ENCODE data around the gene SRGAP3.
A peak's percentile ranks its signal among the peaks of the same experiment; 100 is the strongest.

SRGAP3 gene

DNA sequence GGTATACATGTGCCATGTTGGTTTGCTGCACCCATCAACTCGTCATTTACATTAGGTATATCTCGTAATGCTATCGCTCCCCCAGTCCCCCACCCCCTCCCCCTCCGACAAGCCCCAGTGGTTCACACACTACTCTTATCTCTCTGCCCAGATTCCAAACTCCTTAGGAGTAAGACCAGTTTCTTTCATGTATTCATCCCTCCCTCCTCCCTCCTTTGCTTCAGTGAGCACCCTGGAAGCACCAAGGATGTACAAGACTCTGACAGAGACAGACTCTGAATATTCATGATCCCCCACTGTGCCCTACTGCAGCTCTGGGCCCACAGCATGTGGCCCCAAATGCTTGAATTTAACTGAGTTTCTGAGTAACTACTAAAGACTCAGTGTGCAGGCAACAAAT lies 172.4 kb downstream of the SRGAP3 start:
- DNase-seq, result no peak

DNA sequence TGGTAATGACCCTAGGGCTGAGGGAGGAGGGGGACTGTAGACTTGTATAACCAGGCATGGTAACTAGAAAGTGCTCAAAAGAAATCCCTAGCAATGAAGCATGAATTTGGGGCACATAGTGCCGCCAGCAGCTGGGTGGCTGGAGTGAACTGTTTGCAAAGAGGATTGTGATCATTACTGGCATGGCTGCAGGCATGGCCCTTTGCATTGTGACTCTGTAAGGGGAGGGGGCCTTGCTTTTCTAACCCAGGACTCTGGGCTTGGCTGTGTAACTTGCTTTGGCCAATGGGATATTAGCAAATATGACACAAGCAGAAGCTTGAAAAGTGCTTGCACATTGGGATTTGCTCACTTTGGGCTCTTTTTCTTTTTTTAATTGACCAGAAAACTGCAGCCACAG lies 173.7 kb downstream of the SRGAP3 start:
- DNase-seq, result no peak

DNA sequence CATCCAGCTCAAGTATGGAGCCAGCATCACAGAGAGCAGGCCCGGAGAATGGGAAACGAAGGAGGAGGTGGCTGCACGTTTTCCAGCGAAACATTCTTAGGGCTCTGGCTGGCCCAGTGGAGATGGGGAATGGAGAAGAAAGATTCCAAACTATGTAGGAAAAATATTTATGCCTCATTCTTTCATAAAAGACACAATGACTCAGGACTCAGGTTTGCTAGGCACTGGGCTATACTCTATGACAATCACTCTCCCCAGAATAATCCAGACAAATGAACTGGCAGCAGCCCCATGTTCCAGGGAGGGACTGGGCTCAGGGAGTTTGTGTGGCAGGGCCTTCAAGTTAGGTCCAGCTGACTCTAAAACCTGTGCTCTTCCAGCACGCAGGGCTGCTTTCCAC lies 175.4 kb downstream of the SRGAP3 start:
- no peak for DNase-seq

DNA sequence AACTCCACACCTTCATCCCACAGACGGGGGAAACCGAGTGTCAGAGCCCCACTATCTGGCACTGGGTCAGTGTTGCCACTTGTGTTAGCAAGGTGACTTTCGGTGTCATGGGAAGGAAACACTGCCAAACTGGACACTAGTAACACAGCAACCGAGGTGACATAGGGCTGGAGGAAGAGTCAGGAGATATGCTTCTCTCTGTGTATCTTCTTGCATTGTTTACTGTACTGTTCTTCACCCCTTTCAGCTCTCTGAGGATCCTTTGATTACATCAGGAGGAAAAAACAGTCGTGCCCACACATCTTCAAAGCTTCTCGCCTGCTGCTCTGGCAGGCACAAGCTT lies 176.8 kb downstream of the SRGAP3 start:
- no peak for DNase-seq

DNA sequence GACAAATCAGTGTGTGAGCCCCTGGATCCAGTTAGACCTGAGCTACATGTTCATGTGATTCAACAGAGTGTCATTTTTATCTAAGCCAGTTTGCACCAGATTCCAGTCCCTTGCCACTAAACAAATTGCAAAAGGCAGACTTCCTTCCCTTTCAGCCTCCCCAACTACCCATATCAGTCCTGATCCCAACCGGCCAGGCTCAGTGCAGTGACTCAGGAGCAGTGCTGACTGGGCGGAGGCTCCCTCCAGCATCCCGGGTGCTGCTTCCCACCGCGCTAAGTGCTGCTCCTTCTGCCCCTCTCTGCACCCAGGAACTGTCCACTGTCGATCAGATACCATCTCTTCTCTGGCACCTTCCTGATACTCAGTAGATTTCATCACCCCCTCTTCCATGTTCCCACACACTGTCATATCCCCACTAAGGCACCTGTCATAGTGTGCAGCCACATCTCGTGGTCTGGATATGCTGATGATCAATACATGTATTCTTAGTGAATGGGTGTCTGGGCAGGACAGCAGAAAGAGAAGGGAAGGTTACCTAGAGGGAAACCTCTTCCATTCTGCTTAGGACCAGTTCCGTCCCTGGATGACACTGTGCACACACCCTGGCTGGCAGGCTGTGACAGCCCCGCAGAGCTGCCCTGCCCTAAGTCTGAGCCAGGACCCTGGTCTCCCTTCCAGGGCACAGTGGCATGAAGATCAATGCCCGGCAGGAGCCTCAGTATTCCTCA lies 177.3 kb downstream of the SRGAP3 start:
- peak; percentile 62 for DNase-seq

DNA sequence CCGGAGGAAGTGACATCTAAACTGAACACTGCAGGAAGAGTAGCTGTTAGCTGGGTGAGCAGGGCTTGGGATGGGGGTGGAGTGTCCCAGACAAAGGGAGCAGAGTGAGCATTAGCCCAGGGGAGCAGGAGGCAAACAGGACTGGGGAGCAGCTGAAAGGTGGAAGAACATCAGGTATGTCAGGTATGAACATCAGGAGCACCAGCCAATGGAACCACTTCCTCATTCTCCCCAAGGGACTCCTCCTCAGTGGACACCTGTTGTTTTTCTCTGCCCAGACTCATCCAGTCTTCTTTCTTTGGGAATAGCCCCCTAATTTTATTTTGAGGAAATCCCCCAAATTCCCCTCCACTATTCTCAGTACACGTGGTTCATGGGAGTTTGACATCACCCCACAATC lies 178.5 kb downstream of the SRGAP3 start:
- DNase-seq, result no peak

DNA sequence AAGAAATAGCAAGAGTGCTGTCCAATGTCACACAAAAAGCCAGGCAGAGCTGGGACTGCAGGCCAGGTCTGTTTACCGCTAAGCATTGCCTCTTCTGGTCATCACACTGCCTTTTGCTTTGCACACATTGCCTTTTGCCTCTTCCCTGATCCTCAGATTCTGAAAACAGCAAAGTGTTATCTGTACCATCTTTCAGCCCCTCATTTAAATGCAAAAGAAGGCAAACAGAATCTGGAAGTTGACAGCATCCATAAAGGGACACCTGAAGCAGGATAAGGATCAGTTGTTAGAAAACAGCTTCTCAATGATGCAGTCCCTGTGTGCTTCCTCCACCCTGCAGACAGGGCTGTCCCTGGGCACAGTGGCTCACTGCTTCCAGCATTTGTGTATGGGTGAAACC lies 179.5 kb downstream of the SRGAP3 start:
- DNase-seq, result no peak

DNA sequence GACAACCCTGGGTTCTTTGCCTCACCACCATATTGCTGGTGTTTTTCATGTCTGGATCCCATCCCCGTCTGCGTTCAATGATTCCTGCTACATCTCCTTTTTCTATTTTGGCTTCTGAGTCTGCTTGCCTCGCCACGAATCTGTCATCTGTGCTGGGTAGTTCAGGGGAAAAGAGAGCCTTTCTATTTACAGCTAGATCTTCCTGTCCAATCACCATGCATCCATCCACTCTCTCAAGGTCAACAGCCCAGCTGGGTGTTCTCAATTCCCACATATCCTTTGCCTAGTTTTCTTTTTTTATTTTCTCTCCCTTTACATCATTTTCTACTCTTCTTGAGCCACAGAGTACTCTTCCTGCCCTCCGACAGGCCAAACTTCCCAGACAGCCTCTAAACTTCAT lies 181.4 kb downstream of the SRGAP3 start:
- no peak for DNase-seq

DNA sequence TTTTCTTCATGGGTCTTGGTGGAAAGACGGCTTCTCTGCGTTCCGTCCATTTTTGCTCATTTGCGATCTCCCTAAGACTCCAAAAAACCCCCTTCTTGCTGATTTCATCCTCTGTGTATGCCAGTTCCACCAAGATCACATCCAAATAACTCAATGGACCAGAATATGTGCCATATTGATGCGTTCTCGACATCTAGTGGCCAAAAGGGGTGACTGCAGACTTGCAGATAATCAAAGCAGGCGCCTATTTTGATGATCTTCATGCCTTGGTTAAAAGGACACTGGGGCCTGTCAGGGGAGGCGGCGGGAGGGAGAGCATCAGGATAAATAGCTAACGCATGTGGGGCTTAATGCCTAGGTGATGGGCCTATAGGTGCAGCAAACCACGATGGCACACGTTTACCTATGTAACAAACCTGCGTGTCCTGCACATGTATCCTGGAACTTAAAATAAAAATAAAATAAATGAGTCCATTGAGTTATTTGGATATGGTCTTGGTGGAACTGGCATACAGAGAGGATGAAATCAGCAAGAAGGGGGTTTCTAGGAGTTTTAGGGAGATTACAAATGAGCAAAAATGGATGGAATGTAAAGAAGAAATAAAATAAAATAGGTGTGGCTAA lies 182.0 kb downstream of the SRGAP3 start:
- peak; percentile 71 for DNase-seq

DNA sequence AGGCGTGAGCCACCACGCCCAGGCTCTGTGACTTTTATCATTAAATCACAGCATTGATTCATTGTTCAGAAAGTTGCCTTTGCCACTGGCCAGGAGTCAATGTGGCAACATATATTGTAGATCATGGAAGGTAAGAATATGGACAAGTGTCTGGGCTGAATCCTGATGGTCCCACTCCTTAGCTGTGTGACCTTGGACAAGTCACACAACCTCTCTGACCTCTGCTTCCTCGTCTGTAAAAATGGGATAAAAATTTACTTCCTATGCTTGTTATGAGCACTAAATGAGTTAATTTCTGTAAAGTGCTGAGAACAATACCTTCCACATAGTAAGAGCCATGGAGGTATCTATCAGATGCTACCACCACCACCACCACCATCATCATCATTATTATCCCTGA lies 182.7 kb downstream of the SRGAP3 start:
- DNase-seq, result no peak

DNA sequence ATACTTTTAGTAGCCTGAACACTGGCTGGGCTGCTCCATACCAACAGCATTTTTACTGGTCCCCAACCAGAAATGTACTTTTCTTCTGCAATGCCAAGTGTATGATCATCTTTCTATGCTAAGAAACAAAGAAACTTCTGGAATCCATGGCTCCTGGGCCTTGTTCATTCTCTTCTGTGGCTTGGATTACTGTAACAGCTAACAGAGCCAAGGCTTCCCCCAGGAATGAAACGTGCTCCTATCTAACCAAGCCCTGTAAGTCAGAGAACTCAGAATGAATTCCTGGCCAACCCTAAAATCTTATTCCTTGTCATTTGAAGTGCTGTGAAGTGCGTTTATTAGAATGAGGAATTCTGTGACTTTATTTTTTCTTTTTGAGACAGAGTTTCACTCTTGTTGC lies 183.3 kb downstream of the SRGAP3 start:
- no peak for DNase-seq

DNA sequence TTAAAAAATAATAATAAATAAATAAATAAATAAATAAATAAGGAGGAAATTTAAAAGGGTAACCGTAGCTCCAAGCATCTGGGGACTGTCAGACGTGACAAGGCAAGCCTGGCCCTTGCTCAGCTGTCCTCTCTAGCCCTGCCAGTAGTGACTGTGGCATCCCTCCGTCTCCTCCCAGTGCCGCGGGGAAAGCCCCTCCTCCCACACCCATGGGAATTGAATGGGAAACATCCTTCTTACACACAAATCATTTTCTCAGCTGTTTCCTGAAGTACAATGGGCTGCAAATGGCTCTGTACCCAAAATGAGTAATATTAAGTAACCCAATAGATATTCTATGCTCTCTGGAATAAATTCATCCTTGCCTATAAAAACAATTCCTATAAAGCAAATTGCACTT lies 184.6 kb downstream of the SRGAP3 start:
- DNase-seq, result no peak

DNA sequence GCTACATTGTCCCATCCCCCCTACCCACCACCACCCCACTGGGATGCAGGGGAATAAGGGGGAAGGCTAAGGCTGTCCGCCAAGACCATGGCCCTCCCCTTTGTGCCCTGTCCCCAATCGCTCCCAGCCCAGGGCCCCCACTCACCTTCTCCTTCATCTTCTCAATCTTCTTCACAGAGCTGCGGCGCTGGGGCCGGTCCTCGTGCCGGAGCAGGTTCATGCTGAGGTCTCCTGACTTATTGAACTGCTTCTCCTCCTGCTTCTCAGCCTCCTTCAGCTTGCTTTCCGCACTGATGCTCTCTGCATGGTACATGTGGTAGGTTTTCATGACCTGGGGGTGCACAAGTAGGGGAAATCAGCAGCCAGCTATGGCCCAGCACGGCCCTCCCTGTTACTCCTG lies 185.2 kb downstream of the SRGAP3 start:
- DNase-seq, result no peak

DNA sequence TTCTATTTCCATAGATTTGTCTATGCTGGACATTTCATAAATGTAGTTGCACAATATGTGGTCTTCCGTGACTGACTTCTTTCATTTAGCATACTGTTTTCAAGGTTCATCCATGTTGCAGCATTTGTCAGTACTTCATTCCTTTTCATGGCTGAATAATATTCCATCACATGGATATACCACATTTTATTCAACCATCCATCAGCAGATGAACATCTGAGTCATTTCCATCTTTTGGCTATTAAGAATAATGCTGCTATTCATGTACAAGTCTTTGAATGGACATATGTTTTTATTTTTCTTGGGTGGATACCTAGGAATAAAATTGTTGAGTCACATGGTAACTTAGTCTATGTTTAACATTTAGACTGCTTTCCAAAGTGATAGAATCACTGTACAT lies 186.9 kb downstream of the SRGAP3 start:
- DNase-seq, result no peak

DNA sequence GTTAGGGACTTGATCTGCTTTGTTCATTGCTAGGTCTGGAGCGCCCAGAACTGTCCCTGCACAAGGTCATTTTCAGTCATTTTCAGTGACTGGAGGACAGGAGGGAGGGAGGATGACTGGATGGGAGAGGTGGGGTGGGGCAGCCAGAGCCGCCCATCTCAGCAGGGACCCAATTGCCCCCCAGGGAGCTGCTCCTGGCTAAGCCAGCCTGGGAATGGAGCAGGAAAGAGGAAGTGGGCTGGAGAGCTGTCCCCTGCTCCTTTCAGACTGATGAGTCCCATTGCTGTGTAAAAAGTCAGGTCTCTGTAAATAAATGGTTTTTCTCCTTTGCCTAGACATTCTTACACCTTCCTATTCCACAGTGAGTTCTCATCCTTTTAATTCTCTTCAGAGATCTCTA lies 187.8 kb downstream of the SRGAP3 start:
- no peak for DNase-seq

DNA sequence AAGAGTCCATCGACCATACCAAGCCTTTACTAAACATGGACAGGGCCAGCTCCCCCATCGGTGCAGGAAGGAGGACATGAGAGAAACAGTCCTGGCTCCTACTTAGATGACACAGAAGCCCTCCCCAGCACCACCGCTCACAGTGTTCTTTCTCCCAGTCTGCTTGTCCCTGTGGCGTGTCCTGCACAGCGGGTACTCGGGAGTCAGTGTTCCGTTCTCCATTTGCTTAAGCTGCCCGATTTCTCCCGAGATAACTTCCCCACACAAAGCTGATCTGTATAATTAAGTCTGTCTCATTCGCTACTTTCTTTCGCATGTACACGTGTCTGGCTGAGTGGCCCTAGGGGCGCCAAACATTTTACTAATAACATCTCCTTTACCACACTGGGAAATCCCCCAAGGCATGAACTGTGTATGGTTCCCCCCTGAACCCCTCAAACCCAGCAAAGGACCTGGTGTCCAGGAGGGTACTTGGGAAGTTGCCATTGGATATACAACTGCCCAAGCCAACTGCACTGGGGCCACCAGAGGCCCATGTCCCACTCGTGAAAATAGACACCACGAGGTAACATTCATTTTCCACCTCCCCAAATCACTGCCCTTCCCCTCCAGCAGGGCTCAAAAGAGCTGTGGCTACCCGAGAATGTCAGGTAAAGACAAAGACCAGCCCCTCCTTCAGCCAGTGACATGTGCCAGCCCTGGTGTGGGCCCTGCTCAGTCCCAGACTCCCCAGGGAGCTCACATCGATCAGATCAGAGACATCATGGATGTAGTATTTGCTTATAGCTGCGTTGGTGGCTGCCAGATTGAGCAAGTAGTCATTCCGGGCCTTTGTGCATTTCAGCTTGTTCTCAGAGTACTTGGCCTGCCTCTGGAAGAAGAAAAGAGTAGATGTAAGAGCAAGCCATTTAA lies 189.7 kb downstream of the SRGAP3 start:
- no peak for DNase-seq

DNA sequence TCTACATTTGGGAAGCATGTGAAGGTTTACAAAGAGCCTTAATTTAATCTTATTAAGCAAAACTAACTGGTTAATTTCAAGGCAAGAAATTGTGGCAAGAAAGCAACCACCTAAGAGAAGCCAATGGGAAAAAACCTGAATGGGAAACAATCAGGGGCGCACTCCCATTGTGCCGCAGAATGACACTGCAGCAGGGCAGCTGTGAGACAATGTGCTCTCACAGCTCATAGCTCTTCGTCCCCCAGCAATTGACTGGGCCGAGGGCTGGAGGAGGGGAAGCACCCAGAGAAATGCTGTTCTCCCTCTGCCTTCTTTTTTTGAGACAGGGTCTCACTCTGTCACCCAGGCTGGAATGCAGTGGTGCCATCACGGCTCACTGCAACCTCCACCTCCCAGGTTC lies 192.9 kb downstream of the SRGAP3 start:
- DNase-seq, result no peak

DNA sequence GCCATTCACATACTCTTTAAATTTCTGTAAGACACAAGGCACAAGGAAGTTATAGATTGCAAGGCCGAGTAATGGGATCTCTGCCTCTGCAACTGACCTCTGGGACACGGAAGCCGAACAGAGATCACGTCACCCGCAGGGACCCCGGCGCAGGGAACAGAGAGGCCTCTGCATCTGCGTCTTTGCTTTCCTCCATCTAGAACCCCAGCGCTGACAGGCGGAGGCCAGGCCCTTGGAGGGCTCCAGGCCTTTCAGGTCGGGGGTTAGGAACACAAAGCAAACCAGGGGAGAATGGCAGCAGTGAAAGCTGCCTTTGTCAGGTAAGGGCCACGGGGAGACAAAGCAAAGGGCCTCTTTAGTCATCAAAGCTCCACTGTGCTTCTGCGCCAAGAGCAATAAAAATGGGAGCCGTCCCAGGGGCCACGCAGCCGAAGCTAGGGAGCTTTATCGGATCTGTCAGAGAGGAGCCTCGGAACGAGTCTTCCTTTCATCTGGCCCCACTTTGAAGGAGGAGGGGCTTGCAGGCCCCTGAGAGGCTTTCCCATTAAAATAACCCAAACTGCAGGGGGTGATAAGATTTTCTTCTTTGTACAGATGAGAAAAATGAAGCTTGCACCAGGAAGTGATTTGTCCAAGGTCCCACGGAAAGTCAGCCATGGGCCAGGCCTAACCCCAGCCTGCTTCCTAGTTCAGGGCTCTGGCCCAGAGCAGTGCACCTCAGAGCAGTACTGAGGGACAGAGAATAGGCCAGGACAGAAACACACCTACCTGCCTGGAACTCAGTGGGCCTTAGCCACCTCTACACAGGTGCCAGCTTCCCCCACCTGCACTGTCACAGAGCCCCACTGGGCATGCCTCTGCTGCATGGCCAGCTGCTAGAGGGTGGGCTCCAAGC lies 201.7 kb downstream of the SRGAP3 start:
- DNase-seq, result no peak

DNA sequence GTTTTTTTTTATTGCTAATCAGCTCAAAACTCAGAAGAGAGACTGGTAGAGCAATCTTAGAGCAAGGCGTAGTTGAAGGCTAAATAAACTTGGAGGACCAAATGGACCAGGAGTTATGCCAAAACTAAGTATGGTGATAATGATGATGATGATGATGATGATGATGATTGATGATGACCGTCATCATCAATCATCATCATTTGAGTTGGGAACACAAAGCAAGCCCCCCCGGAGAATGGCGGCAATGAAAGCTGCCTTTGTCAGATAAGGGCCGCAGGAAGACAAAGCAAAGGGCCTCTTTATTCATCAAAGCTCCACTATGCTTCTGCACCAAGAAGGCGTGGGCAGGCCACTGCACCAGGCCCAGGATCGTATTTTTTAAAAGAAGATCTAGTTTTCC lies 204.1 kb downstream of the SRGAP3 start:
- no peak for DNase-seq

DNA sequence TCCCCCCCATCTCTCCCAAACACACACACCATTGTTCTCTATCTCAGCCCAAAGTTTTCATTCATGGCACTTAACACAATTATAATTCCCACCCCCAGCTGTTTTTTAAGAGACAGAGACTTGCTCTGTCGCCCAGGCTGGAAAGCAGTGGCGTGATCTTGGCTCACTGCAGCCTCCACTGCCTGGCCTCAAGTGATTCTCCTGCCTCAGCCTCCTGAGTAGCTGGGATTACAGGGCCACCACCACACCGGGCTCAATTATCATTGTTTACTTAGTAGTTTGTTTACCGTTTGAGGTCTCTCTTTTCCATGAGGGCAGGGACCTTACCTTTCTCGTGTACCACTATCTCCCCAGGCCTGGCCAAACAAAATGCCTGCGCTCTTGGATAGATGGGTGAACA lies 206.4 kb downstream of the SRGAP3 start:
- DNase-seq, result no peak

DNA sequence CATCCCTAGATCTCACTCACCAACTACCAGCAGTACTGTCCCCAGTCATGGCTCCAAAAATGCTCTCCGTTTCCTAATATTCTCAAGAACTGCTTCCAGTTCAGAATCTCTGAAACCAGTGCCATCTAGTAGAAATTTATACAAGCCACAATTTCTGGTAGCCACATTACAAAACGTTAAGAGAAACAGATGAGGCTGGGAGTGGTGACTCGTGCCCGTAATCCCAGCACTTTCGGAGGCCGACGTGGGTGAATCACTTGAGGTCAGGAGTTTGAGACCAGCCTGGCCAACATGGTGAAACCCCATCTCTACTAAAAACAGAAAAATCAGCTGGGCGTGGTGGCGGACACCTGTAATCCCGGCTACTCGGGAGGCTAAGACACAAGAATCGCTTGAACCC lies 207.8 kb downstream of the SRGAP3 start:
- no peak for DNase-seq

DNA sequence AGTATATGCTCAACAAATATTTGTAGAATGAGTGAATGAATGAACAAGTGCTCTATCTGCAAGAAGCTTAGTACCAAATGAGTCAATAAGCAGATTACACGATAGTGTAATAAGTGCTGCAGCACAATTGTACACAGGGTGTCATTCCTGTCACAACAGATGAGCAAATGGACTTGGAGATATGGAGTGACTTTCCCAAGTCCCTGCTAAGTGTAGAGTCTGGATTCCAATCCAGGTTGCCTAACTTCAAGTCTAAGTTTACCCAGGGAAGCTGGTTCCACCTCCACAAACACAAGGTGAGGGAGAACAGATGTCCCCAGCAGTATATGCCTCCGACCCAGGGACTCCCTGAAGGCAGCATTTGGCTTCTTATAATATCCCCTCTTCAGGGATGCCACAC lies 208.4 kb downstream of the SRGAP3 start:
- DNase-seq, result no peak

DNA sequence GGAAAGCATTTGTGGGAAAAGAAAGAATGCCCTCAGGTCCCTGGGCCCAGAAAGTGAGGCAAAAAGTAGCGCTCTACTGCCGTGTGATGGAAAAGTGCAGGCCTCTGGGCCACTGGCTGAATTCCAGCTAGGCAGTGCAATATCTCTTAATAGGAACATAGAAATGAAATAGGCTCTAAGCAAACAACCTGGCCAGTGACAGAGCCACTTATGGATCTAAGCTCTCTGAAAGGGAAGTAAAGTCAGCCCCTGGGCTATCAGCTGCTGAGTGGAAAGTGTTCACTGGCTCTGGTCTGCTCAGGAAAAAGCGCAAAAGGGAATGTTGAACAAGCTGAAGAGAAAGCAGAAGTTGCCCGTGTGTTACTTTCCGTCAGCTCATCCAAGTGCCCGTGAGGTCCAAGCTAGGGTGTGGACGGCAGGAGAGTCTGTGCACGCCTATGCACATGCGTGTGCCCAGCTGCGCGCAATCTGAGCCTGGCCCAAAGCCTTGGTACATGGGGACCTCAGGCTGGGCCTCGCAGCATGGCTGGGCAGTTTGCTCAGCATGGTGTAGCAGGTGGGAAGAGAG lies 212.2 kb downstream of the SRGAP3 start:
- peak; percentile 51 for DNase-seq
